Esophagus muscularis mucosa (tissue), 4 donors: ENCODE results near the gene OSBPL1A.

ENCODE experiments used
- CTCF ChIP-seq, 3 experiments: fragments of 200-600 bp in 2 of 3; fragments of 450-650 bp in 1 of 3; sonication (generic) in 2 of 3; IDR thresholded peaks; one replicate each; pipeline ENCODE4 v1.5.1; 2017 to 2019; ENCODE audit warnings: antibody characterized with exemption in 3 of 3, mild to moderate bottlenecking in 2 of 3, moderate library complexity in 1 of 3
- EP300 ChIP-seq: sonication (generic); formaldehyde crosslinking; IDR thresholded peaks from one replicate; pipeline ENCODE4 v1.6.1; 2017; ENCODE audit warnings: antibody characterized with exemption
- POLR2A ChIP-seq: fragments of 450-650 bp; IDR thresholded peaks from one replicate; pipeline ENCODE4 v1.6.1; 2017; ENCODE audit warnings: antibody characterized with exemption, moderate library complexity, mild to moderate bottlenecking, low read depth
- POLR2AphosphoS5 ChIP-seq, 2 donors: sonication (generic); formaldehyde crosslinking; IDR thresholded peaks; one replicate each; pipeline ENCODE4 v1.6.1; 2017; ENCODE audit warnings: antibody characterized with exemption in 2 of 2

- TF ChIP-seq CTCF (IDR thresholded peaks at IDR 0.05): no peak
- no peak for TF ChIP-seq POLR2AphosphoS5 (IDR thresholded peaks at IDR 0.05)
- no peak for TF ChIP-seq EP300
- TF ChIP-seq POLR2A: no peak
These were observed 217.6 kb downstream of the OSBPL1A start for GRCh38 chr18:24180048-24180447.
